ENCODE data around the gene IRX6.

IRX6 gene

GRCh38 chr16:55292491-55292890 is 31.5 kb upstream of the IRX6 start:
- no peaks in the 10 kb centered on the region for H3K4me1 ChIP-seq (ENCODE audit: control insufficient read depth, insufficient read depth, low read length)
- H3K27ac ChIP-seq (ENCODE audit: low read depth, low read length), result no peak overlapping the region
- no peaks in the 10 kb centered on the region for H3K27me3 ChIP-seq (ENCODE audit: control insufficient read depth, insufficient read depth, low read length)
- H3K36me3 ChIP-seq (ENCODE audit: control insufficient read depth, insufficient read depth, low read length), result no peaks in the 10 kb centered on the region
- no peak overlapping the region for H3K4me3 ChIP-seq (ENCODE audit: low read length)
- no peak overlapping the region for H3K9ac ChIP-seq (ENCODE audit: low read length)

- no peaks in the 10 kb centered on the region for H3K27me3 ChIP-seq (ENCODE audit: control insufficient read depth, insufficient read depth, low read length)
- H3K4me1 ChIP-seq (ENCODE audit: control insufficient read depth, insufficient read depth, low read length), result no peaks in the 10 kb centered on the region
- no peaks in the 10 kb centered on the region for H3K36me3 ChIP-seq (ENCODE audit: control insufficient read depth, insufficient read depth, low read length)
- H3K4me3 ChIP-seq (ENCODE audit: low read length), result no peak overlapping the region
- H3K9ac ChIP-seq (ENCODE audit: low read length), result no peak overlapping the region
- H3K27ac ChIP-seq (ENCODE audit: low read depth, low read length), result no peak overlapping the region
These were observed 29.9 kb upstream of the IRX6 start for GRCh38 chr16:55294129-55294528.

- no peaks in the 10 kb centered on the region for H3K27me3 ChIP-seq (ENCODE audit: control insufficient read depth, insufficient read depth, low read length)
- no peak overlapping the region for H3K9ac ChIP-seq (ENCODE audit: low read length)
- no peaks in the 10 kb centered on the region for H3K4me1 ChIP-seq (ENCODE audit: control insufficient read depth, insufficient read depth, low read length)
- no peak overlapping the region for H3K4me3 ChIP-seq (ENCODE audit: low read length)
- H3K36me3 ChIP-seq (ENCODE audit: control insufficient read depth, insufficient read depth, low read length), result no peaks in the 10 kb centered on the region
- H3K27ac ChIP-seq (ENCODE audit: low read depth, low read length), result no peak overlapping the region
These were observed 29.1 kb upstream of the IRX6 start for GRCh38 chr16:55294931-55295342.

- Histone ChIP-seq H3K4me1 (ENCODE audit: control insufficient read depth, insufficient read depth, low read length) (no peaks in the 10 kb centered on the region), H3K4me3 (ENCODE audit: low read length) (no peak overlapping the region), H3K27ac (ENCODE audit: low read depth, low read length) (no peak overlapping the region), H3K36me3 (ENCODE audit: control insufficient read depth, insufficient read depth, low read length) (no peaks in the 10 kb centered on the region), H3K27me3 (ENCODE audit: control insufficient read depth, insufficient read depth, low read length) (no peaks in the 10 kb centered on the region), H3K9ac (ENCODE audit: low read length) (no peak overlapping the region)
These were observed 26.7 kb upstream of the IRX6 start for GRCh38 chr16:55297062-55297909.

GRCh38 chr16:55297910-55298479 is 26.0 kb upstream of the IRX6 start:
- H3K27me3 ChIP-seq (ENCODE audit: control insufficient read depth, insufficient read depth, low read length), result no peaks in the 10 kb centered on the region
- H3K27ac ChIP-seq (ENCODE audit: low read depth, low read length), result no peak overlapping the region
- H3K36me3 ChIP-seq (ENCODE audit: control insufficient read depth, insufficient read depth, low read length), result no peaks in the 10 kb centered on the region
- H3K4me1 ChIP-seq (ENCODE audit: control insufficient read depth, insufficient read depth, low read length), result no peaks in the 10 kb centered on the region
- H3K9ac ChIP-seq (ENCODE audit: low read length), result no peak overlapping the region
- no peak overlapping the region for H3K4me3 ChIP-seq (ENCODE audit: low read length)

GRCh38 chr16:55301385-55302008 is 22.5 kb upstream of the IRX6 start:
- Histone ChIP-seq H3K27me3 (ENCODE audit: control insufficient read depth, insufficient read depth, low read length) (no peaks in the 10 kb centered on the region), H3K36me3 (ENCODE audit: control insufficient read depth, insufficient read depth, low read length) (no peaks in the 10 kb centered on the region), H3K9ac (ENCODE audit: low read length) (no peak overlapping the region), H3K4me3 (ENCODE audit: low read length) (no peak overlapping the region), H3K4me1 (ENCODE audit: control insufficient read depth, insufficient read depth, low read length) (no peaks in the 10 kb centered on the region), H3K27ac (ENCODE audit: low read depth, low read length) (no peak overlapping the region)

GRCh38 chr16:55302635-55303034 is 21.4 kb upstream of the IRX6 start:
- no peak overlapping the region for H3K4me3 ChIP-seq (ENCODE audit: low read length)
- no peak overlapping the region for H3K27ac ChIP-seq (ENCODE audit: low read depth, low read length)

GRCh38 chr16:55308973-55309372 is 15.0 kb upstream of the IRX6 start:
- no peaks in the 10 kb centered on the region for H3K27me3 ChIP-seq (ENCODE audit: control insufficient read depth, insufficient read depth, low read length)
- H3K9ac ChIP-seq (ENCODE audit: low read length), result no peak overlapping the region
- H3K27ac ChIP-seq (ENCODE audit: low read depth, low read length), result no peak overlapping the region
- no peak overlapping the region for H3K4me3 ChIP-seq (ENCODE audit: low read length)
- H3K36me3 ChIP-seq (ENCODE audit: control insufficient read depth, insufficient read depth, low read length), result no peaks in the 10 kb centered on the region
- no peaks in the 10 kb centered on the region for H3K4me1 ChIP-seq (ENCODE audit: control insufficient read depth, insufficient read depth, low read length)

More at GRCh38 chr16:55302635-55303034, 21.4 kb upstream of the IRX6 start:
- H3K9ac ChIP-seq (ENCODE audit: low read length), result no peak overlapping the region
- no peaks in the 10 kb centered on the region for H3K27me3 ChIP-seq (ENCODE audit: control insufficient read depth, insufficient read depth, low read length)
- no peaks in the 10 kb centered on the region for H3K36me3 ChIP-seq (ENCODE audit: control insufficient read depth, insufficient read depth, low read length)
- H3K4me1 ChIP-seq (ENCODE audit: control insufficient read depth, insufficient read depth, low read length), result no peaks in the 10 kb centered on the region

GRCh38 chr16:55322327-55322726 is 1.7 kb upstream of the IRX6 start:
- Histone ChIP-seq H3K36me3 (ENCODE audit: control insufficient read depth, insufficient read depth, low read length) (no peaks in the 10 kb centered on the region), H3K4me3 (ENCODE audit: low read length) (no peak overlapping the region), H3K9ac (ENCODE audit: low read length) (no peak overlapping the region), H3K27ac (ENCODE audit: low read depth, low read length) (no peak overlapping the region), H3K4me1 (ENCODE audit: control insufficient read depth, insufficient read depth, low read length) (no peaks in the 10 kb centered on the region), H3K27me3 (ENCODE audit: control insufficient read depth, insufficient read depth, low read length) (peaks cover 8% of the 10 kb centered on the region)

GRCh38 chr16:55324285-55325079 is 479 bp downstream of the IRX6 start:
- Histone ChIP-seq H3K4me1 (ENCODE audit: control insufficient read depth, insufficient read depth, low read length) (no peaks in the 10 kb centered on the region), H3K9ac (ENCODE audit: low read length) (no peak overlapping the region), H3K4me3 (ENCODE audit: low read length) (no peak overlapping the region), H3K27me3 (ENCODE audit: control insufficient read depth, insufficient read depth, low read length) (peaks cover 15% of the 10 kb centered on the region), H3K36me3 (ENCODE audit: control insufficient read depth, insufficient read depth, low read length) (no peaks in the 10 kb centered on the region), H3K27ac (ENCODE audit: low read depth, low read length) (no peak overlapping the region)

- Histone ChIP-seq H3K27ac (ENCODE audit: low read depth, low read length) (no peak overlapping the region), H3K4me1 (ENCODE audit: control insufficient read depth, insufficient read depth, low read length) (no peaks in the 10 kb centered on the region), H3K9ac (ENCODE audit: low read length) (no peak overlapping the region), H3K4me3 (ENCODE audit: low read length) (no peak overlapping the region), H3K27me3 (ENCODE audit: control insufficient read depth, insufficient read depth, low read length) (peaks cover 18% of the 10 kb centered on the region), H3K36me3 (ENCODE audit: control insufficient read depth, insufficient read depth, low read length) (no peaks in the 10 kb centered on the region)
These were observed 1.1 kb downstream of the IRX6 start for GRCh38 chr16:55325080-55325447.

GRCh38 chr16:55325458-55326109 is 1.6 kb downstream of the IRX6 start:
- H3K9ac ChIP-seq (ENCODE audit: low read length), result no peak overlapping the region
- H3K4me1 ChIP-seq (ENCODE audit: control insufficient read depth, insufficient read depth, low read length), result no peaks in the 10 kb centered on the region

More at GRCh38 chr16:55325458-55326109, 1.6 kb downstream of the IRX6 start:
- Histone ChIP-seq H3K36me3 (ENCODE audit: control insufficient read depth, insufficient read depth, low read length) (no peaks in the 10 kb centered on the region), H3K27ac (ENCODE audit: low read depth, low read length) (no peak overlapping the region), H3K4me3 (ENCODE audit: low read length) (no peak overlapping the region), H3K27me3 (ENCODE audit: control insufficient read depth, insufficient read depth, low read length) (peaks cover 23% of the 10 kb centered on the region)
